ENCODE results near the gene PVR. TPM values are rescaled to one million over a fixed set of nuclear protein-coding genes. Genes with fewer than 3 reads are reported as not detected.
"Not testable (repeated sequence)": the region's sequence is repeated elsewhere in the genome, so short reads cannot be mapped to it uniquely, and the experiment has no call there.

Gene PVR
- polyA plus RNA-seq, 10 donors = 17.3 to 25.2 (median 19.2) TPM

DNA sequence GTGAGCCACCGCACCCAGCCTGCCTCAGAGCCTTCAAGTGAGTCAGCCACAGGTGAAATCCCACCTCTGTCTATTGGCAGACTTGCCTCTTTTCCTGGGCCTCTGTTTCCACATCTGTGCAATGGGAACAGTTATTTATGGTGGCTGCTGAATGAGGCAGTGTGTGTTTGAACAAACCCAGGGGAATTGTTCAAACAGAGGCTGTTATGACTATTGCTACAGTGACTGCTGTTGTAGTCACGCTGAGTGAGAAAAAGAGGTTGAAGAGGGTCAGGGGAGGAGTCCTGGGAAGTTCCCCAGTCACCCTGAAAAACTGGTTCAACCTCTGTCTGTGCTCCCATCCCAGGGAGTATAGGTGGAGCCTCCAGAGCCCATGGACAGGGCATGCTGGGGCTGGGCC lies 27.7 kb downstream of the PVR start, which contains the start of gene CEACAM19:
Gene CEACAM19, plus strand, starts transcription at position 83 of the 400 bp plus-strand sequence. CDS start 450 bp downstream, outside the sequence.
- DNase-seq = no peak

- no peak for DNase-seq
Measured at GRCh38 chr19:44672226-44672625, 28.5 kb downstream of the PVR start.

GRCh38 chr19:44673510-44673909 lies 29.8 kb downstream of the PVR start:
- no peak for DNase-seq

- DNase-seq = no peak
Measured at GRCh38 chr19:44675521-44675920, 31.8 kb downstream of the PVR start.

GRCh38 chr19:44677019-44677811 lies 33.5 kb downstream of the PVR start:
- DNase-seq = peak in 1 of 3 donors; percentile 42

DNA sequence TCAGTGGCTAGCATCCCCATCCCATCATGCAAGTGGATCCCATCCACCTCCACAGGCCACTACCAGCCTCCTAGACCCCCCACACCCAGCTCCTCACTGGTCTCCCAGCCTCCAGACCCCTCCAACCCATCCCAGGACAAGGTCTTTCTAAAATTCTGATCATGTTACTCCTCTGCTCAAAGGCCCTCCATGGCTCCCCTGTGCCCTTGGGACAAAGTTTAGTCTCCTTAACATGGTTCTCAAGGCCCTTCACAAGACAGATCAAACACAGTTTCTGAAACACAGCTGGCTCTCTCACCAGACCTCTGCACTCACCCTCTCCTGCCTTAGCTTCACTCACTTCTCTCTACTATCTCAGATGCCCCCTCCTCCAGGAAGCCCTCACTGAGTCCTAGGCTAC lies 36.8 kb downstream of the PVR start:
- DNase-seq = no peak

GRCh38 chr19:44681992-44682790 lies 38.5 kb downstream of the PVR start:
- no peak for DNase-seq

DNA sequence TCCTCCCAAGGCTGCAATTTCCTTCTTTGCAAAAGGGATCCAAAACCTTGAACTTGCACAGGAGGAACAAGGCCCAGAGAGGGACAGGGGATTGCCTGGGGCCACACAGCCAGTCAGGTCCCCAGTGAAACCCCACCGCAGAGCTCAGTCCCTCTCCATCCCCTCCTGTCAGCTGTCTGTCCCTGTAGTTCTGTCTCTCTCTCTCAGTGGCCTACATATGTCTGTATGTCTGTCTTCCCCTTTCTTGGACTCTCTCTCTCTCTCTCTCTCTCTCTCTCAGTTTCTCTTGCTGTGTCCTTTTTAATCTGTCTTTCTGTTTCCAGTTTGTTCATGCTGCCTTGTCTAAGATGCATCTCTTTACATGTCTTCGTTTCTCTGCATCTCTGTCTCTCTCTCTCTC lies 39.1 kb downstream of the PVR start:
- DNase-seq = no peak

DNA sequence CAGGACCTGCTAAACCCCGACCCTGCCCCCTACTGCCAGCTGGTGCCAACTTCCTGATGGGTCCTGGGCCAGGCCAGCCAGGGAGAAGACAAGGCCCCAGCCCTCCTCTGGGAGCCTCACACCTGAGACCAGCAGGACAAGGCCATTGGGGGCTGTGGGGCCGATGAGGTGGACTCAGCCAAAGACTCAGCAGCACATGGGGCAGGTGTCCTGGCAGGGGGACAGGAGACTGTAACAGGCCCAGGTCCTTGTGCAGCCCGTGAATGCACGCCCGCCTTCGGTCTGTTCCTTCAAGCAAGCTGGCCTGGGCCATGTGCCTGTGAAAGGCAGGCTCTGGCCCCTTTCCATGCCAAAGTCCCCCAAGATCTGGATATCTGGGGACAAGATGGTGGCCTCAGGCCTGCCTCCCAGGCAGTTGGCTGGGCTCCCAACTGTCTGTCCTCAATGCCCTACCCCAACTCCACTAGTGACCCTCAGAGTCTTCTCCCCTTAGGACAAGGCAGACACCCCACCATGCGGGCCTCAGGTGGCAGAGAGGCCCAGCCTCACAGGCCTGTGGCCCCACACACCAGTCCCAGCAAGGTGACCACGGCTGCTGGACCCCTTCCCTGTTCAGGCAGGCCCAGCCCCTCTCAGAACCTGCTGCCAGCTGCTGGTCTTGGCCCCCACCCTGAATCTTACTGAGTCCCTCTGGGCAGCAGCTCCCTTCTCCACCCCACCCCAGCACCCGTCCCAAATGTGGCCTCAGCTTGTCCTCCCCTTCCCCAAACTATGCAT lies 39.9 kb downstream of the PVR start:
- DNase-seq = no peak

DNA sequence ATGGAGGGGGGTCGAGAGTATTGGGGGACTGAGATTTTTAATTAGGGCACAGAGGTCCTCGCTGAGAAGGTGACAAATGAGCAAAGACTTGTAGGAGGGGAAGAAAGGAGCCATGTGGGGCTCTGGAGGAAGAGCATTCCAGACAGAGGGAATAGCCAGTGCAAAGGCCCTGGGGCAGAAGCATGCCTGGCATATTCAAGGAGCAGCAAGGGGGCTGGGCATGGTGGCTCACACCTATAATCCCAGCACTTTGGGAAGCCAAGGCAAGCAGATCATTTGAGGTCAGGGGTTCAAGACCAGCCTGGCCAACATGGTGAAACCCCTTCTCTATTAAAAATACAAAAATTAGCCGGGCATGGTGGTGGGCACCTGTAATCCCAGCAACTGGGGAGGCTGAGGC lies 40.7 kb downstream of the PVR start:
- DNase-seq = not testable (repeated sequence)

GRCh38 chr19:44684892-44685863 lies 41.5 kb downstream of the PVR start:
- DNase-seq = peak in 2 of 3 donors; percentile 39 to 86

- DNase-seq = no peak
Measured at GRCh38 chr19:44685877-44686276, 42.2 kb downstream of the PVR start.

- no peak for DNase-seq
Measured at GRCh38 chr19:44686896-44687295, 43.2 kb downstream of the PVR start.

DNA sequence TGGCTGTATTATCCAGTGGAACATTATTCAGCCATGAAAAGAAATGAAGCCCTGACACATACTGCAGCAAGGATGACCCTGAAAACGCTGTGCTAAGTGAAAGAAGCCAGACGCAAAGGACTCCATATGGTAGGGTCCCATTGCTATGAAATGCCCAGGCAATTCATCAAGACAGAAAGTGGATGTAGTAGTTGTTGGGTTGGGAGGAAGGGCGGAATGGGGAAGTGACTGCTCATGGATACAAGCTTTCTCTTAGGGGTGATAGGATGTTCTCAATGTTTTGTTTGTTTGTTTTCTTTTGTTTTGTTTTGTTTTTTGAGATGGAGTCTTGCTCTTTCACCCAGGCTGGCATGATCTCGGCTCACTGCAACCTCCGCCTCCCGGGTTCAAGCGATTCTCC lies 44.2 kb downstream of the PVR start:
- DNase-seq = no peak

DNA sequence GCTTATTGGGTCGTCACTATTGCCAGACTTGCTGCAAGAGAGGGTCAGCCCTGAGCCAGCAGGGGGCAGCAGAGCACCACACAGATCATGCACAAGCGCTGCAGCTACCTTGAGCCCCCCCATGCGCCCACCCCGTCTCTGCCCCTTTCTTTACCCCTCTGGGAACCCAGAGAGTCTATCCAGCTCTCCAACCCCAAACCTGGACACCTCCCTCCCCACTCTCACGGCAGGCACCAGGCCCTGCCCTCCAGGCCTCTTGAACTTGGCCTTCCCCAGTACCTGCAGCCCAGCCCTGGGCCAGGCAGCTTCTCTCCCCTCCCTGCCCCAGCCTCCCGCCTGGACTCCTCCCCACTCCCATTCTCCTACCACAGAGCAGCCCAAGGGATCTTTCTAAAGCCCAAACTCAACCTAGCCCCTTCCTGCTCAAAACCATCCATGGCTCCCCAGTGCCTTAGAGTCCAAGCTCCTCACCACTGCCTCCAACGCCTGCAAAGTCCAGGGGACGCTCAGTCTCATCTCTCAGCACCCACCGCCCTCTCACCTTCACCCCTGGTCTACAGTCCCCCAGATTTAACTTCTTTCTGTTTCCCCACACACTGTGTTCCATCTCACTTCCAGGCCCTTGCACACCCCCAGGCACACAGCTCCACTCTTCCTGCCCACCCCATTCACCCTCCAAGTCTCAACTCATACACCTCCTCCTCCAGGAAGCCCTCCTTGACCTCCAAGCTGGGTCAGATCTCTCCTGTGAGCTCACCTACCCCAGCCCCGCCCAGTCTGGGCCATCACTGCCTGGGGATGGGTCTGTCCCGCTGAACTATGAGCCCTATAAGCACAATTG lies 45.8 kb downstream of the PVR start:
- DNase-seq = peak; percentile 47 to 82 (median 74)

GRCh38 chr19:44690131-44690440 lies 46.4 kb downstream of the PVR start:
- DNase-seq = no peak

- DNase-seq = no peak
Measured at GRCh38 chr19:44692379-44692721, 48.6 kb downstream of the PVR start.

DNA sequence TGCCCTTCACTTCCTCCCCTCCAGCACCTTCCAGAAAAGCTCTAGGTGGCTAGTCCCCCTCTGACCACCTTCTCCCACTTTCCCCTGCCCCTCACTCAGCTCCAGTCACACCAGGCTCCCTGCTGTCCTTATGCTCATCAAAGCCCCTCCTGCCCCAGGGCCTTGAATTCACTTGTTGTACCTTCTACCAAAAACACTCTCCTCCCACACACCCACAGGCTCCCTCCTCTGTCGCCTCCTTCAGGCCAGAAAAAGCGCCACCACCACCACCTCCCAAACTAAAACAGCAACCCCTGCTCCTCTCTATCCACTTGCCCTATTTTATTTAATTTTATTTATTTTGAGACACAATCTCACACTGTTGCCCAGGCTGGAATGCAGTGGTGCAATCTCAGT lies 50.5 kb downstream of the PVR start:
- no peak for DNase-seq

DNA sequence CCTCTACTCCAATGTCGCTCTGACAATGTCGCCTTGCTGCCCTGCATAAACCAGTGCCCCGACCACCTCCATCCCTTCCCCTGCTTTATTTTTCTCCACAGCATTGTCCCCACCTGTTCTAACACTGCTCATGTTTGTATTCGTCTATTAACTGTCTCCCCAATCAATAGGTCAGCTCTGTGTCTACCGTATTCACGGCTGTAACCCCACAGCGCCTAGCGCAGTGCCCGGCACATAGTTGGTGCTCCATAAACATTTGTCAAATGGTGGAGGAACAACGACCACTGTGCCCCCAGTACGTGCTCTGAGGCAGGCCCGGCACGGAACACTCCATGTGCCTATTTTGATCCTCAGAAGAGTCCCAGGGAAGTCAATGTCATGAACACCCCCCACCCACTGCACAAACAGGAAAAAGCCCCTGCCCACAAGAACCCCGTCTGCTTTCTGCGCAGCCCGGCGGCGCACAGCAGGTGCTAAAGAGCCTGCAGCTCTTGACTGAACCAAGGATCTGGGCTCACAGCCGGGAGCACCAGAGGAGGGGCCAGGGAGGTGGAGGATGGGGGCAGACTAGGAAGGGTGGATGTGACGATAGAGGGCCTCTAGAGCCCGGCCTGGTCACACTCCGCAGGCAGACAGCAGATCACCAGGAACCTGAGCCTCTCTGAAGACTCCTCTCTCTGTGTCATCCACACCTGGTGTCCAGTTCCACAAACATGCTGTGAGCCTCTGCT lies 53.4 kb downstream of the PVR start:
- DNase-seq = no peak

DNA sequence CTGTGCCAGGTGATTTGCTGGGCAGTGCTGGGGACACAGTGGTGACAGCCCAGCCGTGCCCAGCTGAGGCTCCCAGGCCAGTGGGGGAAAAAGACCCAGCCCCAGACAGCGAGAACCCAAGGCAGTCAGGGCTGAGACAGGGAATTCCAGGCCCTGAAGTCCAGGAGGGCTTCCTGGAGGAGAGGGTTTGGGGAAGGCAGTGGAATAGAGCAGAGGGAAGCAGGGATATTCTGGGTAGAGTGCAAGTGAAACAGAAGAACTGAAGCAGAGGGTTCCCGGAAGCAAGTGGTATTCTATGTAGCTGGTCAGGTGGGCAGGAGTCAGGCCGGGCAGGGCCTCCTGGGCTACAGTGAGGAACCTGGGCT lies 53.9 kb downstream of the PVR start:
- no peak for DNase-seq

All from muscle of back (tissue), 11 donors.